Measurements from ENCODE around the gene CENPA. TPM values are rescaled to one million over a fixed set of nuclear protein-coding genes. Genes with fewer than 3 reads are reported as not detected.

The CENPA gene
- polyA plus RNA-seq, 1 experiment = 9.3 TPM

GRCh38 chr2:26764906-26765305 lies 20.9 kb upstream of the CENPA start:
- H3K9me3 ChIP-seq (ENCODE audit: control insufficient read depth, insufficient read depth, low read length) = no peaks in the 10 kb centered on the region; the same call in 1 of the 2 replicates
- ChIA-PET CTCF (no interaction called here), POLR2A (interaction anchor here (1.6 kb wide), 1 partner anchor 10 kb away, joined by 6 read pairs; no protein-coding TSS in a partner anchor)
- TF ChIP-seq, protein P1, sequence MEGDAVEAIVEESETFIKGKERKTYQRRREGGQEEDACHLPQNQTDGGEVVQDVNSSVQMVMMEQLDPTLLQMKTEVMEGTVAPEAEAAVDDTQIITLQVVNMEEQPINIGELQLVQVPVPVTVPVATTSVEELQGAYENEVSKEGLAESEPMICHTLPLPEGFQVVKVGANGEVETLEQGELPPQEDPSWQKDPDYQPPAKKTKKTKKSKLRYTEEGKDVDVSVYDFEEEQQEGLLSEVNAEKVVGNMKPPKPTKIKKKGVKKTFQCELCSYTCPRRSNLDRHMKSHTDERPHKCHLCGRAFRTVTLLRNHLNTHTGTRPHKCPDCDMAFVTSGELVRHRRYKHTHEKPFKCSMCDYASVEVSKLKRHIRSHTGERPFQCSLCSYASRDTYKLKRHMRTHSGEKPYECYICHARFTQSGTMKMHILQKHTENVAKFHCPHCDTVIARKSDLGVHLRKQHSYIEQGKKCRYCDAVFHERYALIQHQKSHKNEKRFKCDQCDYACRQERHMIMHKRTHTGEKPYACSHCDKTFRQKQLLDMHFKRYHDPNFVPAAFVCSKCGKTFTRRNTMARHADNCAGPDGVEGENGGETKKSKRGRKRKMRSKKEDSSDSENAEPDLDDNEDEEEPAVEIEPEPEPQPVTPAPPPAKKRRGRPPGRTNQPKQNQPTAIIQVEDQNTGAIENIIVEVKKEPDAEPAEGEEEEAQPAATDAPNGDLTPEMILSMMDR (IDR thresholded peaks at IDR 0.05; ENCODE audit: low read depth, low read length) = no peak
- no peak for DNase-seq (ENCODE audit: low read depth, low spot score)
- H3K27ac ChIP-seq (ENCODE audit: low read depth, low read length) = peak overlapping the region; percentile 81
- H3K27me3 ChIP-seq (ENCODE audit: control insufficient read depth, insufficient read depth, low read length) = no peaks in the 10 kb centered on the region
- H3K4me3 ChIP-seq (ENCODE audit: low read depth, low read length) = peak overlapping the region; percentile 97

DNA sequence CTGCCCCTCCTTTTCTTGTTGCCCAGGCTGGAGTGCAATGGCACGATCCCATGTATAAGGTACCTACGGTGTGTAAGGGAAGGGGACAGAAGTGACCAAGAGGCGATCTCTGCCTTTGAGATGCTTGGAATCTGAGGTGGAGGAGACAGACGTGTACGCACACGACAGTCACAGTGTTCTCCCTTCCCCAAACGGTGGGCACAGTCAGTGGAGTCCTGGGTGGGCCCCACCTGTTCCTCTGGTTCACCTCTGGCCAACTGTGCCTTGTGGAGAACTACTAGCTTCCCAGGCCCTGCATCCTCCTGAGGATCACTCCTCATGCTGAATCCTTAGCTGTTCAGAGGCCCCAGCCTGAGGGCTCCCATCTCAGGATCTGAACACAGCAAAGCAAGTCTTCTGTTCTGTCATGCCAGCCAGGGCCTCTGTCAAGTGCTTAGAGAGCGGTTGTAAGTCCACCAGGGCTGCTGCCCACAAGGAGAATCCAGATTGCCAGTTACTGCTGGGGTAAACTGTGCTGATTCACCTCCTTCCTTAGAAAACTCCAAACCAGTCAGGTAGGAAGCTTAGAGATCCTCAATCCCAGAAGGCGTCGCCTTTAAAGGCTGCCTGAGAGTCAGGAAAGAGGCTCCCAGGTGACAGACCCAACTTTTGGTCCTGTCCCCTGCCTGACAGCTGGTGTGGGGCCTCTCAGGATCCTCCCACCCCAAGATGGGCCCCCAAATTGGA lies 20.2 kb upstream of the CENPA start:
- Histone ChIP-seq H3K4me3 (ENCODE audit: low read depth, low read length) (peak overlapping the region; percentile 97), H3K27me3 (ENCODE audit: control insufficient read depth, insufficient read depth, low read length) (no peaks in the 10 kb centered on the region), H3K27ac (ENCODE audit: low read depth, low read length) (no peak overlapping the region), H3K9me3 (ENCODE audit: control insufficient read depth, insufficient read depth, low read length) (no peaks in the 10 kb centered on the region; the same call in 1 of the 2 replicates)
- ChIA-PET POLR2A (no interaction called here), CTCF (interaction anchor here (0.7 kb wide), 1 partner anchor 338 kb away, joined by 3 read pairs; no protein-coding TSS in a partner anchor)
- no peak for DNase-seq (ENCODE audit: low read depth, low spot score)
- TF ChIP-seq, protein P1 (IDR thresholded peaks at IDR 0.05; ENCODE audit: low read depth, low read length) = no peak

- ChIA-PET CTCF (interaction anchor here (0.7 to 1.9 kb wide), 2 partner anchors 23 to 250 kb away, joined by 3 to 5 read pairs; no protein-coding TSS in a partner anchor), POLR2A (no interaction called here)
- no peaks in the 10 kb centered on the region; the same call in 1 of the 2 replicates for H3K9me3 ChIP-seq (ENCODE audit: control insufficient read depth, insufficient read depth, low read length)
- no peak overlapping the region for H3K4me3 ChIP-seq (ENCODE audit: low read depth, low read length)
- H3K27ac ChIP-seq (ENCODE audit: low read depth, low read length) = no peak overlapping the region
- DNase-seq (ENCODE audit: low read depth, low spot score) = no peak
- no peaks in the 10 kb centered on the region for H3K27me3 ChIP-seq (ENCODE audit: control insufficient read depth, insufficient read depth, low read length)
- TF ChIP-seq, protein P1 (IDR thresholded peaks at IDR 0.05; ENCODE audit: low read depth, low read length) = no peak
Observed at GRCh38 chr2:26767129-26767528, 18.7 kb upstream of the CENPA start.

DNA sequence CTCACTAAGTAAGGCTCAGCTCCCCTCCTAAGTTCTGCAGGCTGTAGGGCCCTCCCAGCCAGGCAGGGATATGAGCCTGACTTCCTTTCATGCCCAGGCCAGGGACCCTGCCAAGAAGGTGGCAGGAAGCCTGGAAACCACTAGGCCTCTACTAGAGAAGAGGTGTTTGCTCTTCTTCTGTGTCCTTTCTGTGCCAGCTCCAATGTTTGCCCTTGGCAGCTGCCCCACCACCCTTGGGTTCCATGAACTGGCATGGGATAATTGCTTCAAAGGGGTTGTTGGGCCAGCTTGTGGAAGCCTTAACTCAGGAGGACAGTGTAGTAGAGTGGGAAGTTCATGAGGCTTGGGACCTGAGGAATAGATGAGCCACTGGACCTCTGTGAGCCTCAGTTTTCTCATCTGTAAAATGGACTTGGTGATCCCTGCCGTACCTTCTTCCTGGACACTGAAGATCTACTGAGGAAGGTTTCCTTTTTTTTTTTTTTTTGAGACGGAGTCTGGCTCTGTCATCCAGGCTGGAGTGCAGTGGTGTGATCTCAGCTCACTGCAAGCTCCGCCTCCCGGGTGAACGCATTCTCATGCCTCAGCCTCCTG lies 17.9 kb upstream of the CENPA start:
- Histone ChIP-seq H3K27me3 (ENCODE audit: control insufficient read depth, insufficient read depth, low read length) (no peaks in the 10 kb centered on the region), H3K4me3 (ENCODE audit: low read depth, low read length) (no peak overlapping the region), H3K9me3 (ENCODE audit: control insufficient read depth, insufficient read depth, low read length) (no peaks in the 10 kb centered on the region; the same call in 1 of the 2 replicates), H3K27ac (ENCODE audit: low read depth, low read length) (no peak overlapping the region)
- ChIA-PET CTCF (interaction anchor here (1.9 kb wide), 1 partner anchor 23 kb away, joined by 5 read pairs; no protein-coding TSS in a partner anchor), POLR2A (interaction anchor here (0.8 kb wide), 1 partner anchor 171 kb away, joined by 8 read pairs; no protein-coding TSS in a partner anchor)
- no peak for DNase-seq (ENCODE audit: low read depth, low spot score)
- TF ChIP-seq, protein P1 (IDR thresholded peaks at IDR 0.05; ENCODE audit: low read depth, low read length) = no peak

- H3K9me3 ChIP-seq (ENCODE audit: control insufficient read depth, insufficient read depth, low read length) = no peaks in the 10 kb centered on the region; the same call in 1 of the 2 replicates
- CTCF ChIA-PET = interaction anchor here (1.3 kb wide), 1 partner anchor 163 kb away, joined by 6 read pairs; no protein-coding TSS in a partner anchor
- TF ChIP-seq, protein P1 (IDR thresholded peaks at IDR 0.05; ENCODE audit: low read depth, low read length) = no peak
- H3K27ac ChIP-seq (ENCODE audit: low read depth, low read length) = no peak overlapping the region
- POLR2A ChIA-PET = interaction anchor here (0.6 kb wide), 1 partner anchor 16 kb away, joined by 4 read pairs; no protein-coding TSS in a partner anchor
- no peak overlapping the region for H3K4me3 ChIP-seq (ENCODE audit: low read depth, low read length)
- no peak for DNase-seq (ENCODE audit: low read depth, low spot score)
- no peaks in the 10 kb centered on the region for H3K27me3 ChIP-seq (ENCODE audit: control insufficient read depth, insufficient read depth, low read length)
Observed at GRCh38 chr2:26768759-26769088, 17.1 kb upstream of the CENPA start.

All from AG04450 (cell line).